ENCODE results near the gene FTH1. TPM values are rescaled to one million over a fixed set of nuclear protein-coding genes. Genes with fewer than 3 reads are reported as not detected.

FTH1 gene
- total and polyA plus RNA-seq, 2 of the 13 experiments (the other 11 are each of a cell fraction or from before 2014, with no cell fraction given) = 607 to 760 TPM

- TF ChIP-seq EP300 (IDR thresholded peaks at IDR 0.05; ENCODE audit: low read depth in 2 of 2, low read length in 2 of 2) = no peak; a peak in 1 of 4 replicates
- no peak for TF ChIP-seq EP300 (CRISPR knock-in tag; IDR thresholded peaks at IDR 0.05; ENCODE audit: borderline replicate concordance)
- TF ChIP-seq ZFAT (CRISPR knock-in tag; conservative IDR thresholded peaks at IDR 0.05) = 0 out of 2 replicates have a peak, but pooled peaks have one; percentile 70
- TF ChIP-seq GFI1 (CRISPR knock-in tag; IDR thresholded peaks at IDR 0.05; ENCODE audit: borderline replicate concordance) = peak; percentile 74; the same call in 1 of the 2 replicates
- TF ChIP-seq ZNF563 (CRISPR knock-in tag; IDR thresholded peaks at IDR 0.05) = no peak; the same call in none of the 2 replicates
- peak; percentile 38; the same call in 1 of the 2 replicates for TF ChIP-seq ZNF142 (CRISPR knock-in tag; IDR thresholded peaks at IDR 0.05)
- TF ChIP-seq FOXO1 (CRISPR knock-in tag; IDR thresholded peaks at IDR 0.05) = peak; percentile 32; the same call in 1 of the 2 replicates
- no peak for TF ChIP-seq ZNF343 (CRISPR knock-in tag; IDR thresholded peaks at IDR 0.05)
- TF ChIP-seq MIER3 (CRISPR knock-in tag; IDR thresholded peaks at IDR 0.05; ENCODE audit: borderline replicate concordance) = no peak
- TF ChIP-seq ZSCAN12 (CRISPR knock-in tag; IDR thresholded peaks at IDR 0.05) = no peak
- no peak for TF ChIP-seq ZSCAN9 (CRISPR knock-in tag; IDR thresholded peaks at IDR 0.05; ENCODE audit: borderline replicate concordance)
- peak; percentile 33; the same call in 1 of the 2 replicates for TF ChIP-seq ZNF782 (CRISPR knock-in tag; IDR thresholded peaks at IDR 0.05; ENCODE audit: borderline replicate concordance)
- no peak for TF ChIP-seq ZNF382 (CRISPR knock-in tag; IDR thresholded peaks at IDR 0.05; ENCODE audit: borderline replicate concordance)
- TF ChIP-seq PRPF4 (IDR thresholded peaks at IDR 0.05; ENCODE audit: low read depth, low read length, poor library complexity, severe bottlenecking) = no peak
- no peak for TF ChIP-seq SOX6 (IDR thresholded peaks at IDR 0.05)
- peak; percentile 56; the same call in 1 of the 2 replicates for TF ChIP-seq SOX6 (CRISPR knock-in tag; IDR thresholded peaks at IDR 0.05)
- TF ChIP-seq TFAP4 (IDR thresholded peaks at IDR 0.05; ENCODE audit: borderline replicate concordance, low read depth) = no peak
- TF ChIP-seq MTERF4 (CRISPR knock-in tag; IDR thresholded peaks at IDR 0.05) = 0 out of 2 replicates have a peak, but pooled peaks have one; percentile 61
- no peak for TF ChIP-seq E2F2 (CRISPR knock-in tag; IDR thresholded peaks at IDR 0.05; ENCODE audit: borderline replicate concordance)
- TF ChIP-seq SALL2 (CRISPR knock-in tag; IDR thresholded peaks at IDR 0.05) = peak; percentile 96
- peak; percentile 81 for TF ChIP-seq NFYB (CRISPR knock-in tag; IDR thresholded peaks at IDR 0.05)
These were observed at the start of gene FTH1 (continued) for GRCh38 chr11:61967116-61967923.

Measured in HepG2 (cell line).